LoVo (cell line): Measurements from ENCODE around the gene PDE6C.

Experiments
- DNase-seq: peaks from one replicate; pipeline ENCODE4 v3.0.0-alpha.2; 2016; ENCODE audit warnings: low spot score

PDE6C gene

GRCh38 chr10:93594518-93594917, 17.8 kb upstream of the PDE6C start:
- DNase-seq: no peak

- DNase-seq: no peak
Observed at GRCh38 chr10:93595378-93596161, 16.8 kb upstream of the PDE6C start.

- no peak for DNase-seq
Observed at GRCh38 chr10:93596539-93596938, 15.8 kb upstream of the PDE6C start.

- DNase-seq: no peak
Observed at GRCh38 chr10:93597075-93597599, 15.2 kb upstream of the PDE6C start.

- no peak for DNase-seq
Observed at GRCh38 chr10:93598157-93598556, 14.2 kb upstream of the PDE6C start.

GRCh38 chr10:93599335-93599734, 13.0 kb upstream of the PDE6C start:
- DNase-seq: no peak

- DNase-seq: no peak
Observed at GRCh38 chr10:93599778-93600177, 12.6 kb upstream of the PDE6C start.

GRCh38 chr10:93600446-93601145, 11.7 kb upstream of the PDE6C start:
- DNase-seq: no peak

- DNase-seq: no peak
Observed at GRCh38 chr10:93601146-93601773, 11.1 kb upstream of the PDE6C start, which contains the start of gene RBP4. Gene RBP4, minus strand, starts transcription at chr10:93601235. Its CDS starts 207 bp downstream, at chr10:93601028.

GRCh38 chr10:93601774-93602162, 10.6 kb upstream of the PDE6C start:
- DNase-seq: no peak

- DNase-seq: no peak
Observed at GRCh38 chr10:93603023-93603422, 9.3 kb upstream of the PDE6C start.

GRCh38 chr10:93604146-93604545, 8.2 kb upstream of the PDE6C start:
- DNase-seq: peak; percentile 8

- no peak for DNase-seq
Observed at GRCh38 chr10:93608421-93608820, 3.9 kb upstream of the PDE6C start.

- no peak for DNase-seq
Observed at GRCh38 chr10:93613126-93613525, 789 bp downstream of the PDE6C start.

GRCh38 chr10:93614101-93614825, 1.9 kb downstream of the PDE6C start:
- no peak for DNase-seq

GRCh38 chr10:93615576-93616235, 3.4 kb downstream of the PDE6C start:
- DNase-seq: no peak

GRCh38 chr10:93620925-93621324, 8.6 kb downstream of the PDE6C start:
- DNase-seq: no peak

- DNase-seq: no peak
Observed at GRCh38 chr10:93622942-93623341, 10.6 kb downstream of the PDE6C start.

GRCh38 chr10:93628858-93629257, 16.5 kb downstream of the PDE6C start:
- no peak for DNase-seq

- DNase-seq: no peak
Observed at GRCh38 chr10:93629647-93630305, 17.4 kb downstream of the PDE6C start.
